SK-N-SH treated with all-trans-retinoic acid at 6 μM for 48 hours (cell line): ENCODE measurements around the gene BSPRY.
"Not testable (repeated sequence)": the region's sequence is repeated elsewhere in the genome, so short reads cannot be mapped to it uniquely, and the experiment has no call there.

ENCODE experiments used
- PATZ1 ChIP-seq: fragments of 250-450 bp; sonication (Bioruptor Pico); IDR thresholded peaks from 2 replicates; pipeline ENCODE4 v1.8.0; 2020; ENCODE audit warnings: mild to moderate bottlenecking, moderate library complexity, borderline replicate concordance
- RARB ChIP-seq: fragments of 250-450 bp; sonication (Bioruptor Pico); IDR thresholded peaks from 2 replicates; pipeline ENCODE4 v1.8.0; 2021; ENCODE audit warnings: mild to moderate bottlenecking, moderate library complexity
- SNAI2 ChIP-seq: fragments of 250-450 bp; sonication (Bioruptor Pico); IDR thresholded peaks from 2 replicates; pipeline ENCODE4 v1.5.0; 2020; ENCODE audit warnings: mild to moderate bottlenecking, moderate library complexity
- TCF4 ChIP-seq: fragments of 250-450 bp; sonication (Bioruptor Pico); IDR thresholded peaks from 2 replicates; pipeline ENCODE4 v1.8.0; 2021; ENCODE audit warnings: mild to moderate bottlenecking, moderate library complexity, borderline replicate concordance
- TSHZ2 ChIP-seq: fragments of 250-450 bp; sonication (Bioruptor Pico); IDR thresholded peaks from 2 replicates; pipeline ENCODE4 v1.5.0; 2020; ENCODE audit warnings: mild to moderate bottlenecking, moderate library complexity
- ZC3H10 ChIP-seq: fragments of 250-450 bp; sonication (Bioruptor Pico); IDR thresholded peaks from 2 replicates; pipeline ENCODE4 v1.5.1; 2021; ENCODE audit warnings: mild to moderate bottlenecking, moderate library complexity
- ZFP30 ChIP-seq: fragments of 450-650 bp; formaldehyde crosslinking; IDR thresholded peaks from 2 replicates; pipeline ENCODE4 v1.5.0; 2022; ENCODE audit warnings: mild to moderate bottlenecking, moderate library complexity
- ZNF565 ChIP-seq: fragments of 450-650 bp; formaldehyde crosslinking; conservative IDR thresholded peaks from 2 replicates; pipeline ENCODE4 v1.5.0; 2020; ENCODE audit warnings: low read depth, mild to moderate bottlenecking, moderate library complexity

- TF ChIP-seq PATZ1, ZNF565, TSHZ2, TCF4, SNAI2, RARB, ZFP30, ZC3H10 (CRISPR knock-in tag): not testable (repeated sequence)
These were observed 30.5 kb downstream of the BSPRY start for GRCh38 chr9:113379829-113380210.
